IPS-18a (cell line): ENCODE data around the gene MYMX.
A peak's percentile ranks its signal among the peaks of the same experiment; 100 is the strongest.

Experiments used
- H3K27ac ChIP-seq: one replicate; pipeline ENCODE4 v1.5.1; 2013; ENCODE audit warnings: low read length
- H3K27me3 ChIP-seq: one replicate; pipeline ENCODE4 v1.6.1; 2013; ENCODE audit warnings: mild to moderate bottlenecking, low read length; ENCODE audit not compliant: control insufficient read depth, insufficient read depth
- H3K36me3 ChIP-seq: one replicate; pipeline ENCODE4 v1.6.1; 2013; ENCODE audit warnings: low read depth, low read length; ENCODE audit not compliant: control insufficient read depth
- H3K4me1 ChIP-seq: one replicate; pipeline ENCODE4 v1.6.1; 2013; ENCODE audit warnings: low read depth, low read length; ENCODE audit not compliant: control insufficient read depth
- H3K4me3 ChIP-seq: one replicate; pipeline ENCODE4 v1.5.1; 2013; ENCODE audit warnings: low read length
- H3K9ac ChIP-seq: one replicate; pipeline ENCODE4 v1.6.1; 2013; ENCODE audit warnings: mild to moderate bottlenecking, low read length, moderate library complexity
- H3K9me3 ChIP-seq: one replicate; pipeline ENCODE4 v1.6.1; 2013; ENCODE audit warnings: low read depth, low read length; ENCODE audit not compliant: control insufficient read depth

Gene MYMX

DNA sequence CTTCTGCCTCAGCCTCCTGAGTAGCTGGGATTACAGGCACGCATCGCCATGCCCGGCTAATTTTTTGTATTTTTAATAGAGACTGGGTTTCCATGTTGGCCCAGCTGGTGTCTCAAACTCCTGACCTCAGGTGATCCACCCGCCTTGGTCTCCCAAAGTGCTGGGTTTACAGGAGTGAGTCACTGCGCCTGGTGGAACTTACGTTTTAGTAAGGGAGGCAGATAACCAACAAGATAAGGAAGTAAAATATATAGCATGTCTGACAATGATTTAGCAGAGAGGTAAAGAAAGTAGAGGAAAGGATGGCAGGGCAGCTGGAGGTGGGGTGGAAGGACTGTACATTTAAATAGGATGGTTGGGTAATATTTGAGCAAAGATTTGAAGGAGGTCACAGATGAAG, 12.8 kb upstream of the MYMX start:
- Histone ChIP-seq H3K4me1 (peaks cover 49% of the 10 kb centered on the region), H3K36me3 (no peaks in the 10 kb centered on the region), H3K27ac (no peak overlapping the region), H3K27me3 (no peaks in the 10 kb centered on the region), H3K4me3 (no peak overlapping the region), H3K9ac (no peak overlapping the region), H3K9me3 (no peaks in the 10 kb centered on the region)

DNA sequence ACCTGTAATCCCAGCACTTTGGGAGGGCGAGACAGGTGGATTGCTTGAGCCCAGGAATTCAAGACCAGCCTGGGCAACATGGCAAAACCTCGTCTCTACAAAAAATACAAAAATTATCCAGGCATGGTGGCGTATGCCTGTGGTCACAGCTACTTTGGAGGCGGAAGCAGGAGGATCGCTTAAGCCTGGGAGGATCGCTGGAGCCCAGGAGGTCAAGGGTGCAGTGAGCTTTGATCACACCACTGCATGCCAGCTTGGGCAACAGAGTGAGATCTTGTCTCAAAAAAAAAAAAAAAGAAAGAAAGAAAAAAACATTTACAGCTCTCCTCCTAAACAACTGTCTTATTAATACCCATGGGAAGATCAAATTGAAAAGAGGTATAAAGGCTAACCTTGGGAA, 8.8 kb upstream of the MYMX start:
- no peak overlapping the region for H3K4me3 ChIP-seq
- H3K27me3 ChIP-seq = no peaks in the 10 kb centered on the region
- no peak overlapping the region for H3K9ac ChIP-seq
- H3K36me3 ChIP-seq = no peaks in the 10 kb centered on the region
- H3K4me1 ChIP-seq = peaks cover 25% of the 10 kb centered on the region
- H3K27ac ChIP-seq = no peak overlapping the region
- no peaks in the 10 kb centered on the region for H3K9me3 ChIP-seq

DNA sequence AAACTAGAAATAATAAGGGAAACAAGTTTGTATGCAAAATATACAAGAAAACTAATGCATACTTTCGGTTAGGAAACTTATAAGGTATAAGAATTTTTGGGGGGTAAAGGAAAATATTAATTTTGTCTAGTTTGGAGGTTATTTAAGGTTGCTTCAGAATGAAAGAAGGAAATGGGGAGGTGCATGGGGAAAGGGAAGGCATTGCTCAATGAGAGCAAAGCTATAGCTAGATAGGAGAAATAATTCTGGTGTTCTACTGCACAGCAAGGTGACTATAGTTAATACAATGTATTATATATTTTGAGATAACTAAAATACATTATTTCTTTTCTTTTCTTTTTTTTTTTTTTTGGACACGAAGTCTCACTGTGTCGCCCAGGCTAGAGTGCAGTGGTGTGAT, 5.4 kb upstream of the MYMX start:
- Histone ChIP-seq H3K9me3 (no peaks in the 10 kb centered on the region), H3K27me3 (no peaks in the 10 kb centered on the region), H3K36me3 (no peaks in the 10 kb centered on the region), H3K4me1 (peaks cover 10% of the 10 kb centered on the region), H3K9ac (no peak overlapping the region), H3K27ac (no peak overlapping the region), H3K4me3 (no peak overlapping the region)

DNA sequence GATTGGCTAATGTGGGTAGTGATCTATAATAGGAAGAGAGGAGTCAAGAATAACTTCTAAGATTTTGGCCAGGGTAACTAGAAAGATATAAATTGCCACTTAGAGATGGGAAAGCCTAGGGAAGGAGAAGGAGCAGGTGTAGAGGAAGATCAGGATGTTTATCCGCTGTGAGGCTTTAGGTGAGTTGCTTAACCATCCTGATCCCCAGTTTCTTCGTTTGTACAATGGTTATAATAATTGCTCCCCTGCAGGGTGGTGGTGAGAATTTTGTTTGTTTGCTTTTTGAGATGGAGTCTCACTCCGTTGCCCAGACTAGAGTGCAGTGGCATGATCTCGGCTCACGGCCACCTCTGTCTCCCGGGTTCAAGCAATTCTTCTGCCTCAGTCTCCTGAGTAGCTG, 2.4 kb upstream of the MYMX start:
- H3K36me3 ChIP-seq = no peaks in the 10 kb centered on the region

DNA sequence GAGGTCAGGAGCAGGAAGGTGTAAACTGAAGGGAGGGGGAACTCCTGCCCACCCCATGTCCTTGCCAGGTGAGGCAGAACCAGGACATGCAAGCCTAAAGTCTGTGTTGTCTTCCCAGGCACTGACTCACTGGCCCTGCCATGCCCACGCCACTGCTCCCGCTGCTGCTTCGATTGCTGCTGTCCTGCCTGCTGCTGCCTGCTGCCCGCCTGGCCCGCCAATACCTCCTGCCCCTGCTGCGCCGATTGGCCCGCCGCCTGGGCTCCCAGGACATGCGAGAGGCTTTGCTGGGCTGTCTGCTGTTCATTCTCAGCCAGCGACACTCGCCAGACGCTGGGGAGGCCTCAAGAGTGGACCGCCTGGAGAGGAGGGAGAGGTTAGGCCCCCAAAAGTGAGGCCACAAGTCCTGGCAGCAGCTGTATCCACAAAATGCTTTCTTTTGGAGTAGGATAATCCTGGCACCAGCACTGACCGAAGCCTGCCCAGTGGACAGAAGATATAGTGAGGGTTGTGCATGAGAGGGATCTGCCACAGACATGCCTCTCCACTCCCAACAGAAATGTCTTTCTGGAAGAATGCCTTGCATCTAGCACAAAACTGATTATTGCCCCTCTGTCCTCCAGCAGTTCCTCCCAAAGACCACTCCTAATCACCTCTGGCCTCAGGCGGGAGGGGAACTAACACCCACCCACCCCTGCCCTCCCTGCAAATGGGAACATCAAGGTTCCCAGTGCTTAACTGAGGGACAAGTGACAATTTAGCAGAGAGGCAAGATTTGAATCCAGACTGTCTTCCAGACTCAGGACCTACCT, 812 bp downstream of the MYMX start:
- Histone ChIP-seq H3K36me3 (no peaks in the 10 kb centered on the region), H3K27me3 (no peaks in the 10 kb centered on the region), H3K27ac (no peak overlapping the region), H3K4me1 (peaks cover 40% of the 10 kb centered on the region), H3K4me3 (peak overlapping the region; percentile 62), H3K9me3 (no peaks in the 10 kb centered on the region), H3K9ac (no peak overlapping the region)

More for the DNA sequence above, 2.4 kb upstream of the MYMX start:
- Histone ChIP-seq H3K27ac (no peak overlapping the region), H3K27me3 (no peaks in the 10 kb centered on the region), H3K4me1 (peaks cover 27% of the 10 kb centered on the region), H3K9me3 (no peaks in the 10 kb centered on the region), H3K4me3 (no peak overlapping the region), H3K9ac (no peak overlapping the region)

DNA sequence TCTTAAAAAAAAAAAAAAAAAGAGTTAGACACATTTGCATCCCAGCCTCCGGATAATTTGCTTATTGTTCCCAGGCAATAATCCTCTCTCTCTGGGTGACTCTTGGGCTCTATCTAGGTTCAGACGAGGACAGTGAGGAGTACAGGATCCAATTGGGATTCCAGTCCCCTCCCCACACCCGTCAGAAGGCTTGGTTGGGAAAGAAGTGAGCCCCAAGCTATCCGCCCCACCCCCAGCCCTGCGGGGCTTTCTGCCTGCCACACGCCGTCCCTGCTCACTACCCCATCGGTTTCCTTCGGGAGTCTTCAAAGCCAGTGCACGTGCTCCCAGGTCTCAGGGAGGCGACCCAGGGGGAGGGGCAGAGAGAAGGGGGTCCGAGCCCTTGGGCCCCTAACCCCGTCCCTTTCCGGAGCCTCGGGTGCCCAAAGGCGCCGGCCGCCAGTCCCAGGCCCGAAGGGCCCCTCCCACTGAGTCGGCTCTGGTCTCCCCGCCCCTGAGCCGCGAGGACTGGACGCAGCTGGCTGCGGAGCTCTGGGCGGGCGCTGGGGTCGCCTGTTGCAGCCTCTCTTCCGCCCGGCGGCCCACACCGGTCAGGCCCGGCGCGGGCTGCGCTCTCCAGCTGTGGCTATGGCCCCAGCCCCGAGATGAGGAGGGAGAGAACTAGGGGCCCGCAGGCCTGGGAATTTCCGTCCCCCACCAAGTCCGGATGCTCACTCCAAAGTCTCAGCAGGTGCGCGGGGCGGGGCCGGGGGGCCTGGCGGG, 2.5 kb downstream of the MYMX start:
- H3K36me3 ChIP-seq = no peaks in the 10 kb centered on the region
- H3K4me3 ChIP-seq = peak overlapping the region; percentile 62

DNA sequence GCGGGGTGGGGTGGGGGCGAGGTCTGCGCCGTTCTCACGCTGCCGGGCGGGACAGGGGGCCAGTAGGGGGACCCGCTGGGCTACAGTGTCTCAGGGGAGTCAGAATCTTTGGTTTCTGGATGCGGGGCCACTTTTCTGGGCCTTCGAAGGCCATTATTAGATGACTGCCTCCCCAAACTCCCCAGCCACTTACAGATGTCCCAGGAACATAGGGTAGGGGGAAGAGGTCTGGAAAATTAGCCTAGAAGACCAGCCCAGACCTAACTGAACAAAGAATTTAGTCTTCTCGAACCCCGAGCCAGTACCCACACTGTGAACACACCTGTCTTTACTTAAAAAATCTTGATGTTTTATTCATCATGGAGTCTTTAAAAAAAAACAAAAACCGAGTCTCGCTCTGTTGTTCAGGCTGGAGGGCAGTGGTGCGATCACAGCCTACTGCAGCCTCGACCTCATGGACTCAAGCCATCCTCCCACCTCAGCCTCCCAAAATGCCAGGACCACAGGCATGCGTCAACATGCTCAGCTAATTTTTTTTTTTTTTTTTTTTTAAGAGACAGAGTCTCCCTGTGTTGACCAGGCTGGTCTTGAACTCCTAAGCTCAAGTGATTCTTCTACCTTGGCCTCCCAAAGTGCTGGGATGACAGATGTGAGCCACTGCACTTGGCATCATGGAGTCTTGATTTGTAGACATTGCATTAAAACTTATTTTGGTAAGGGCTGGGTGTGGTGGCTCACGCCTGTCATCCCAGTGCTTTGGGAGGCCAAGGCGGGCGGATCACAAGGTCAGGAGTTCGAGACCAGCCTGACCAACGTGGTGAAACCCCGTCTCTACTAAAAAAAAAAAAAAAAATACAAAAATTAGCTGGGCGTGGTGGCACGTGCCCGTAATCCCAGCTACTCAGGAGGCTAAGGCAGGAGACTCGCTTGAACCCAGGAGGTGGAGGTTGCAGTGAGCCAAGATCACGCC, 3.4 kb downstream of the MYMX start:
- no peak overlapping the region for H3K27ac ChIP-seq
- no peaks in the 10 kb centered on the region for H3K36me3 ChIP-seq
- H3K4me1 ChIP-seq = peaks cover 52% of the 10 kb centered on the region
- H3K4me3 ChIP-seq = peak overlapping the region; percentile 25
- no peaks in the 10 kb centered on the region for H3K27me3 ChIP-seq
- H3K9me3 ChIP-seq = no peaks in the 10 kb centered on the region
- peak overlapping the region; percentile 24 for H3K9ac ChIP-seq

More for the DNA sequence above, 2.5 kb downstream of the MYMX start:
- no peaks in the 10 kb centered on the region for H3K9me3 ChIP-seq
- no peaks in the 10 kb centered on the region for H3K27me3 ChIP-seq
- H3K9ac ChIP-seq = peak overlapping the region; percentile 80
- H3K27ac ChIP-seq = peak overlapping the region; percentile 91
- peaks cover 46% of the 10 kb centered on the region for H3K4me1 ChIP-seq

DNA sequence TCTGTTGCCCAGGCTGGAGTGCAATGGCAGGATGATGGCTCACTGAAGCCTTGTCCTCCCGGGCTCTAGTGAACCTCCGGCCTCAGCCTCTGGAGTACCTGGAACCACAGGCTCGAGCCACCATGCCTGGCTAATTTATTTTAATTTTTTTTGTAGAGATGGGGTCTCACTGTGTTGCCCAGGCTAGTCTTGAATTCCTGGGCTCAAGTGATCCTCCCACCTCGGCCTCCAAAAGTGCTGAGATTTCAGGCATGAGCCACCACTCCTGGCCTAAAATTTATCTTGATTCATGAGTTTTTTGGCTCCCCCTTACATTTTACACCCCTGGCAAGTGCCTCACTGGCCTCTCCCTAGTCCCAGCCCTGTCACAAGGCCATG, 4.2 kb downstream of the MYMX start:
- Histone ChIP-seq H3K4me3 (no peak overlapping the region), H3K9ac (no peak overlapping the region), H3K4me1 (peaks cover 60% of the 10 kb centered on the region), H3K36me3 (no peaks in the 10 kb centered on the region), H3K27ac (no peak overlapping the region), H3K9me3 (no peaks in the 10 kb centered on the region), H3K27me3 (no peaks in the 10 kb centered on the region)

DNA sequence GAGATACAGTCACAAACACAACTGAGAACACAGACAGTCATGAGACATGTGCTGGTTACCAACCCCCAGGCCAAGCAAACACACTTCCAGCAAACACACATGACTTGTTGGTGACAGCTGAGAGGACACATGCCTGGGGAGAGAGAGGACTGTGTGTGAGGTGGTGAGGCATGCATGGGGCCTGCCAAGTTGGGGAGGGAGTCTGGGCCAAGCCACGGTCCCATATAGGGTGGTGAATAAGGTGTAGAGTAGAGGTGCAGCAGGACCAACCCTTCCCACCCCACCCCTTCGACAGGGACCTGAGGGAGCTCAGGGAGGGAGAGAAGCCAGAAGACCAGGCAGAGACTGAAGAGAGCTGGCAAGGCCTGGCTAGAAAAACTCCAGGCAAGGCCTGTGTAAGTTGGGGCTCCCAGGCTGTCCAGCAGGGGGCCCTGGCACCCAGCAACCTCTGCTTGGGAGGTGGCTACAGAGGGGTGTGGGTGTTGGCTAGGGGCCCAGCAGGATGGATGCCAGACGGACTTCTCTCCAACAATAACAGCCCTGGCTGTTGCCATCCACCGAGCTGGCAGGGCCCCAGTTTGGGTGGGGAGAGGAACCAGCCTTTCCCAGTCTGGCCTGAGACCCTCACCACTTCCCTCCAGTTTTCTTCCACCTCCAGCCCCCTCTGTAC, 4.7 kb downstream of the MYMX start:
- Histone ChIP-seq H3K36me3 (no peaks in the 10 kb centered on the region), H3K4me3 (no peak overlapping the region), H3K9ac (no peak overlapping the region), H3K27me3 (no peaks in the 10 kb centered on the region), H3K4me1 (peaks cover 65% of the 10 kb centered on the region), H3K27ac (no peak overlapping the region), H3K9me3 (no peaks in the 10 kb centered on the region)

DNA sequence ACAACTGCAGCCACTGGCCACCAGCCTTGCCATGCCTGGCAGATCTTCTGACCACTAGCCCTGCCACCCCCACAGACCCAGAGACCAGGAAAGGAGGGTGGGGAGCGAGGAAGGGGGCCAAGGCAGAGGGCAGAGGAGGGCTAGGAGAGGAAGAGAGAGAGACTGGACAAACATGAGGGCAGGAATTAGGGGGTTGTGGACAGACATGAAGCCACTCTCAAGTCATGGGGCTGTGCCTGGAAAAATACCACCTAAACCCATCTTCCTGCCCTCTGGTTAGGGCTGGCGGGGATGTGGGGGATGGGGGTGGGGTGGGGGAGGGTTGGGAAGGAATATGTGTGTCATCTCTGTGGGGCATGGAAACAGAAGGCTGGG, 5.2 kb downstream of the MYMX start:
- no peaks in the 10 kb centered on the region for H3K9me3 ChIP-seq
- peaks cover 63% of the 10 kb centered on the region for H3K4me1 ChIP-seq
- H3K9ac ChIP-seq = no peak overlapping the region
- no peak overlapping the region for H3K27ac ChIP-seq
- H3K4me3 ChIP-seq = no peak overlapping the region
- no peaks in the 10 kb centered on the region for H3K27me3 ChIP-seq
- no peaks in the 10 kb centered on the region for H3K36me3 ChIP-seq
